ENCODE results near the gene SPR.

GRCh38 chr2:72901426-72901825, 14.2 kb downstream of the SPR start:
- TF ChIP-seq SMC3 (IDR thresholded peaks at IDR 0.05; ENCODE audit: low read depth, low read length): no peak
- TF ChIP-seq CTCF (conservative IDR thresholded peaks at IDR 0.05; ENCODE audit: low read depth, low read length): no peak
- TF ChIP-seq POLR2A (IDR thresholded peaks at IDR 0.05; ENCODE audit: low read depth, low read length): no peak
- no peak for TF ChIP-seq RFX5 (IDR thresholded peaks at IDR 0.05; ENCODE audit: low read depth, low read length)
